ENCODE results near the gene DNAJC8.

DNAJC8 gene

DNA sequence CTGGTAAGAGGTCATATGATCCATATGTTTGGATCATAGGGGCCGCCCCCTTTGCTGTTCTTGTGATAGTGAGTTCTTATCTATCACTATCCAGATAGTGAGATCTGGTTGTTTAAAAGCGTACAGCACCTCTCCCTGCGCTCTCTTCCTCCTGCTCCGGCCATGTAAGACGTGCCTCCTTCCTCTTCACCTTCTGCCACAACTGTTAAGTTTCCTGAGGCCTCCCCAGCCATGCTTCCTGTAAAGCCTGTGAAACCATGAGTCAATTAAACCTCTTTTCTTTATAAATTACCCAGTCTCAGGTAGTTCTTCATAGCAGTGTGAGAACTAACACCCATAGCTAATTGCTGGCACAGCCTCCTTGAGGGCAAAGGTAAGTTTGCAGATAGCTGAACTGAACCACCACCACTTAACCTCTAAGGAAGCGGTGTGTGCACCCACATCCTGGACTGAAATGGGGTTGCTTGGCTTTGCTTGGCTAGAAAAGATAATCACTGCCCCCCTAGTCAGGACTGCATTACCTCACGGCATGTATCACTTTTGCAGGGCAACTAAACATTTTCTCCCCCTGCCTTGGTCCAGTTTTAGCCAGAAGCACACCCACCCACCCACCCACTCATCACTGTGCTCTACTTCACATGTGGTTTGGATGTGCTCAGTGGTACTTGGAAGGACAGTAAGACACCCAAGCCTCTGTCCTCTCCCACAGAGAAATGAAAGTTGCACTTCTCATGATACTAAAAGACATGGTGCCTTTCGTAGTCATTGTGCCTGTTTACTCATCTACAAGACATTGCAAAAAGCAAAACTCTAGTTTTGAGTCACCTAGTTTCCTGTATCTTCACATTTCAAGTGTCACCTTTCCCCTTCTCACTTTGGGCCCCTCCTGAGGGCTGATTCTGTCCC lies 33.2 kb downstream of the DNAJC8 start:
- FAIRE-seq: no peak

DNA sequence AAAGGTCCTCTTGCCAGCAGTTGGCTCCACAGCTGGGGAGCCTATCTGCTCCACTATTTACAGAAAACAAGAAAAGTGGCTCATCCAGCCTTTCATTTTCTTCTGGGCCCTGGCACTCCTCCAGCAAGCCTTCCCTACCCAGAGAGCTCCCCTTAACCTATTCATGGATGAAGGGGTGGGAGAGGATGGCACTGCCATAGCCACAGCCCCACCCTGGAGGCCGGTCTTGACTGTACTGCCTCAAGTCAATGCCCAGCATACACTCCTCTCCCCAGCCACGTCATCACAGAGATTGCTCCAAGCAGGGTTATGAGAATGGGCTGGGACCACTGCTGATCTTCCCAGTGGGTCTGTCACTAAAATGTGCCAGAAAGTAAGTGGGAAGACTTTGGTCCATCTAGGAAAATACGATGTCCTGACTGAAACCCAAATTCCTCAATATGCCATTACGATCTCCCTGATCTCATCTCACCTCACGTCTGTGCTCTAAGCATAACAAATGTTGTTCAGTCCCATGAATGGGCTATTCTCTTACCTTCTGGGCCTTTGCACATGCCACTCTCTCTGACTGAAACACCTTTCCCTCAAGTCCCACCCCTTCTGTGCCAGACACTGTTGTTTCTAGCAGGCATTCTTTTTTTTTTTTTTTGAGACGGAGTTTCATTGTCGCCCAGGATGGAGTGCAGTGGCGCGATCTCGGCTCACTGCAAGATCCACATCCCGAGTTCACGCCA lies 35.0 kb downstream of the DNAJC8 start:
- FAIRE-seq: no peak

DNA sequence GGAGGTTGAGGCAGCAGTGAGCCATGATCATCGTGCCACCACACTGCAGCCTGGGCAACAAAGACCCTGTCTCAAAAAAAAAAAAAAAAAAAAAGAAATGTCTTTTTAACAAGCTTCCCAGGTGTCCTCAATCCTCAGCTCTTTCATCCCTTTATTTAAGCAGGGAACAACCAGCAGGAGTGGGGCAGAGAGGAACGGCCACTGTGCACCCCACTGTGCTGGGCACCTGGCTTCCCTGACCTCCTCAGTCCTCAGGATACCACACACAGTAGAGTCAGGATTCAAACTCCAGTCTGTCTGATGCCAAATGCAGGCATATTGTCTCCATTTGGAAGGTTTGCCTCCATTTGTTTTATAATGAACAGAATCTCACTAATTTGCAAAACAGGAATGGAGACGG lies 36.5 kb downstream of the DNAJC8 start:
- FAIRE-seq: no peak

DNA sequence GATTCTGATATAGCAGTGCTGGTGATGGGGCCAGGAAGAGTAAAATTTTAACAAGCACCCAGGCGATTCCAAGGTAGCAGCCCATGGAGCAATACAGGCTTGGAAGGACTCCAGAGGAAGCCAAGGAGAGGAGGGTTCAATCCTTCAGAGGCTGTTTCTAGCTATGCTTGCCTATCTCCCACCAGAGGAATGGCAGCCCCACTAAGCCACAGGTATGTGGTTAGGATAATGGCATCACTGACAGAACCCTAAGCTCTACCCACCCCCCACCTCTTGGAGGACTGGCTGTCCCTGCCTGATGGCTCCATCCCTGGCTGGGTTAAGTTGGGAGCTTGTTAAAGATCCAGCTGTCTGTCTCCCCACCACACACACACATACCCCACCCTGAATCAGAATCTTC lies 37.0 kb downstream of the DNAJC8 start:
- FAIRE-seq: no peak

DNA sequence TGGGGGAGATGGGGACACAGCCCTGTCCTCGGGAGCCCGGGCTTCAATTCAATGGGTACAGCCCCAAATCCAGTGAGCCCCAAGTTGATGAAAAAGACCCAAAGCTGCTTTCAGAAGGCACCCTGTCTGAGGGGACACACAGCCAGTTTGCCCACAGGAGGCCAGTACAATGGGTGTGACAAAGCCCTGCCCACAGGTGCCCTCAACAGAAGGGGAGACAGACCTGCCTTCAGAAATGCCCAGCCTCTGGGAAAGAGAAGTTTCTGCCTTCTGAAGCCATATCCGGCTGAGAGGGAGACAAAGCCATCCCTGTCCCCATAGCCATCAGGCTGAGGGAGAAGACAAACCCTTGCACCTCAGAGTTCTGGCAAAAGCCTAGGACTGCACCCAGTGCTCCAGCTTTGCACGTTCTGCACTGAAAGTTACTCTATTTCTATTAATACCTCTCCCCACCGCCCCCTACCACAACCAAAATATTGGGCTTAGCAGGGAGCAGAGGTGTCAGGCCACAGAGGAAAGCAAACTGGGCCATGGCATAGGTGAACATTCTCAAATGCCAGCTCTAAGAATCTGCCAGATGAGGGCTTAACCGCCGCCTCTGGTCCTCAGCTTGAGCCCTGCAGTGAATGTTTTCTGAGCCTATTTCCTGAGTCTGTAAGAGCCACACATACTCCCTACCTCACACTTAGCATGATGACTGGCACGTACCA lies 38.3 kb downstream of the DNAJC8 start:
- FAIRE-seq: no peak

DNA sequence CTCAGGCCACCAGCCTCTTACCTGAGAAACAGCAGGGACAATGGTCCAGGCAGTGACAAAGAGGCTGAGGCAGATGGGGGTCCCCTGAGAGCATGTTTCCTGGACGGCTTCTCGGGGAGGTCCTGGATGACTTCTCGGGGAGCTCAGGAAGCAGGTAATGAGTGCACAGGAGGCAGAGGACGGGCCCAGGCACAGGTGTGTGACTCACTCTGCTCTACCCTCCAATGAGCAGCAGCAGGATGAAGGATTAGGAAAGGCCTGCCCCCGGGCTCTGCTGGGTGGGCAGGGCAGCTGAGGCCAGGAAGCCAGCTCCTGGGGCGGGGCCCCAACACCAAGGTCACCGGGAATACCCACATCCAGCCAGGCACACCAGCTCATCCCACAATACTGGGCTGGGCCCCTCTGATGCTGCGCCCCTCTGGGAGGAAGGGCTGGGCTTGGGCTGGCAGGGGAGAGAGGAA lies 39.1 kb downstream of the DNAJC8 start:
- no peak for FAIRE-seq

DNA sequence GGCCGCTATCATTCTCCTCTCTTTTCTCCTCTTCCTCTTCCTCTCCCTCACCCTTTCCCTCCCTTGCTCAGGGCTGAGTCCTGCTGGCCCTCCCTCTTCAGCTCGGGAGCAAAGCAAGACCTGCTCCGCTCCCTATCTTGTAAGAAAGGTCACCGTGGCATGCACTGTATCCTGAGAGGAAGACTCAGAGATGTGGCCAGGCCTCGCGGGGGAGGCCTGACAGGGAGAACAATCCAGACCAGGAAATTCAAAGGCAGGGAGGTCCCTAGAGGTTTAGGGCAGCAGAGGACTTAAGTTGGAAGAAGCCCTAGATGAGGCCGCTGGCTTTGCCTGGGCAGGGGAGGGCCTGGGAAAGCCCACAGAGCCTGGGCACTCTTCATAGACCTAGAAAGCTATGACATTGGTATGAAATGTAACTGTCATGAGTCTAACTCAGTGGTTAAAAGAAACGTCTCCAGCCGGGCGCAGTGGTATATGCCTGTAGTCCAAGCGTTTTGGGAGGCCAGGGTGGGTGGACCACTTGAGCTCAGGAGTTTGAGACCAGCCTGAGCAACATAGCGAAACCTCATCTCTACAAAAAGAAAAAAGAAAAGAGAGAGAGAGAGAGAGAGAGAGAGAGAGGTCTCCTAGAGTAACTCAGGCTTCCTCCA lies 41.7 kb downstream of the DNAJC8 start:
- no peak for FAIRE-seq

DNA sequence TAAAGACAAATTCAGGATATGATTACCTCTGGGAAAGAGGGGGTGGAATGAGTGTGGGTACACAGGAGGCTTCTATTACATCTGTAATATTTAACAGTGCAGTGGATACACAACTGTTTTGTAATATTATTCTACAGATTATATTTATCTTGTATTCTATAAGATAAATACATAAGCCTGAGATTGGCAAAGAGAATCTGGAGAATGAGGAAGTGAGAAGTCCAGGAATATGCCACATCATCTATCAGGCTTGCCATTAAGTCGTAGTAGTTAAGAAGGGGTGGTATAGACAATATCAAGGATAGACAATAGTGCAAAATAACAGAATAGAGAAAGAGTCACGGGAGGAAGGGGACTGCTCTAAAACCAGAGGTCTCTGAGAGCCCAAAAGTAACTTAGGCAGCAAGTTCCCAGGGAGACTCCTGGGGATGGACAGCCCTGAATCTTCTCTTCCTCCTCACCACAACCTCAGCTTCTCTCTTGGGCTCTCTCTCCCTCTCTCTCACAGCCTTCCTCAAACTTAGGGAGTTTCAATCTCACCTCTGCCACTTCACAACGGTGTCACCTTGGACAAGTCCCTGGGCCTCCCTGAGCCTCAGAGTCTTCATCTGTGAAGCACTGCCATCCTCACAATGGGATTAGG lies 42.4 kb downstream of the DNAJC8 start:
- no peak for FAIRE-seq

DNA sequence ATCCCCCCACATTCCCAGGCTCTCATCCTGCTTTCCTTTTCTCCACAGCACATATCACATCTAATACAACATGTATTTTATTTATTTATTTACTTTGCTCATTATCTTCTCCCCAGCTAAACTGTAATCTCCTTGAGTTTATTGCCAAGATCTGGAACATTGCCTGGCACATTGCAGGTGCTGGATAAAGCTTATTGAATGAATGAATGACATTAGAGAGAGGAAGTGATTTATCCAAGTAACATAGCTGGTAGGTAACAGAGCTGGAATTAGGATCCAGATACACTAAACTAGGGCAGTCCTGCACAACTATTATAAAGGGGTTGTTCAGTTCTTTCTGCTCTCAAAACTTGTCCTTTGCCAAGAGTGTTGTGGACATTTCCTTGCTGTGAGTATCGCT lies 47.8 kb downstream of the DNAJC8 start:
- FAIRE-seq: no peak

DNA sequence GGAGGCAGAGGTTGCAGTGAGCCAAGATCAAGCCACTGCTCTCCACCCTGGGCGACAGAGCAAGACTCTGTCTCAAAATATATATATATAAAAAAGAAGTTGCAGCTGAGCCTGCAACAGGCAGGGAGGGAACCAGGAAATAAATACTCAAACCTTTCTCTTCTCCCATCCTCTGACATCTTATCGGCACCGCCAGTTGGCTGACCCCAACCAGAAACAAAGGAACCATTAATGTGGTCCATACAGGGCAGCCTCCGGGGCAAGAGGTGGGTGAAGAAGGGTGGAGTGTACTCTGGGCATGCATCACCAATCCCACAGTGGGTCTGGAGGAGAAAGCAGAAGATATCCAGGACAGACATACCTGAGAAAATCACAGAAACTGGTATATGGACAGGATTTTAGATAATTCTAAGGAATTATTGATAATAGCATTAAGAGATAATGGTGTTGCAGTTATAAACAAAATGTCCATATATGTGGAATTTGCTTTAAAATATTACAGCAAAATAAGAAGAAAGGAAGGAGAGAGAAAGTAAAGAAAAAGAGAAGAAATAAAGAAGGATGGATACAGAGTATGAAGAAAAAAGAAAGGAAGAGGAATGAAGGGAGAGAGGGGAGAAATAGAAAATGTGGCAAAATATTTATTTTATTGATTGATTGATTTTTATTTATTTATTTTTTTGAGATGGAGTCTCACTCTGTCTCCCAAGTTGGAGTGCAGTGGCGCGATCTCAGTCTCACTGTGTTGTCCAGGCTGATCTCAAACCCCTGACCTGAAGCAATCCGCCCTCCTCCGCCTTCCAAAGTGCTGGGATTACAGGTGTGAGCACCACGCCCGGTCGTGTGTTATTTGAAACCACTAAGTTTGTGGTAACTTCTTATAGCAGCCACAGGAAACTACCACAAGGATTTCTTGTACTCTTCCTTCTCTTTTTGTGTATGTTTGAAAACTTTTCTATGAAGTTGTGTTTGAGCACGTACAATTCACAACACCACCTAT lies 52.2 kb downstream of the DNAJC8 start:
- no peak for FAIRE-seq

DNA sequence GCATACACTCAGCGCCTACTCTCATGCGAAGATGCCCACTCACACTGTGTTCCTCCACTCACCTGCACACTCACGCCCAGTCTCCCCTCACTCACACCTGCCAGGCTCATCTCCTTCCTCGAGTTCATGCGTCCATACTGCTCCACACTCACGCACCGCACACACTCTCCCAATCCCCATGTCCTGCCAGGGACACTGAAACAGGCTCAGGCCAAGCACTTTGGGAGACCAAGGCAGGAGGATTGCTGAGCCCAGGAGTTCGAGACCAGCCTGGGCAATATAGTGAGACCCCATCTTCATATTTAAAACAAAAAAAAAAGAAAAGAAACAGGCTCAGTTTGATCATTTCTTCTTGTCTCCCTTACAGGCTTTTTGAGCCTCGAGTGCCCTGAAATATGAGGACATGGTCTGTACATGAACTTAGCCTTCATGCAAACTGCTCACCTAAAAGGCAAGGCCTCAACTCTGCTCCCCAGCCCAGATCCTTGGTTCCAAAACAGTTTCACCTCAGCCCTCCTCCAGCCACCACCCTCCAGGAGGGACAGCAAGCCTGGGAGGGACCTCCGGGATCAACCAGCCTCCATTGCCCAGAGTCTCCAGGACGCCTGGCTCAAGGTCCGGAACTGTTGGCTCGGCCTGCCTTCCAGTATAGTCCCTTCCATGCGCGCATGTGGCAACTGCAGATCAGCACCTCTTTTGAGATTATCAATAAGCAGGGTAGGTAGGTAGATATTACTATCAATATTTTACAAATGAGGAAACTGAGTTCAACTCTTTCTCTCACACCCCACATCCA lies 53.9 kb downstream of the DNAJC8 start:
- no peak for FAIRE-seq

DNA sequence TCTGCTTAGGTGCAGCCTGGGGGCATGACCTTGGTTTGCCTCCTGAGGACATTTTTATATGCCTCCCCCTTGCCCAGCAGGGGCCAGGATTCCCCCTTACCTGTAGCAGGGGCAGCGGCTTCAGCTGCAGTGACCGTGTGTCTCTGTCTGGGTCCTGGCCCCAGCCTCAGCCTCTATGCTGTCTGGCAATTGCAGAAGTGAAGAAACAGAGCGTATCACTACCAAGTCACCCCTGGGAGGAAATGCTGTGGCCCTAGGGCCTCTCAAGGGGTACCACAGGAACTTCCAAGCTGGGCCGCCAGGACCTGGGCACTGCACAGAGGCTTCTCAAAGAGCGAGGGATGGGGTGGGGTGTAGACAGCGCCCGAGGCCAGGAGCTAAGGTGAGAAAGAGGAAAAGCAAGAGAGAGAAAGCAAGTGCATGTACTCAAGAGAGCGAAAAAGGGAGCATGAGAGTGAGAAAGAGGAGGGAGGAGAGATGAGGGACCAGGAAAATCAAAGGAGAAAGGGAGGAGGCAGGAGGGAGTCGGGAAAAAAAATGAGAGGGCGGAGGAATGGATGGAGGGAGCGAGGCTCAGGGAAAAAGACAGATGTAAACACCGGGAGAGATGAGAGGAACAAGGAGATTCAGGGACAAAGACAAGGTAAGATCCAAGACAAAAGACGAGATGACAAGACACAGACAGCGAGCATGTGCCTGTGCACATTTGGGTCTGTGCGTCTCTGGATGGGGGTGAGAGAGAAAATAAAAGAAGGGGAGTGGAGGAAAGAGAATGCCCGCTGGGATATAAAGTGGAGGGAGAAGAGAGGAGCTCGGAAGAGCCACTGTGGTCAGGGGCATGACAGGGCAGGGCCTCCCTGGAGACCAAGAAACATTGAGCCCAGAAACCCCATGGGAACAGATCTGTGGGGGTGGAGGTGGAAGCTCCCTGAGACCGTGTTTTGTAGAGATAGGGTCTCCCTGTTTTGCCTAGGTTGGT lies 56.0 kb downstream of the DNAJC8 start, which contains the start of gene PTAFR:
TSS of gene PTAFR (minus strand) at position 199 of the 979 bp plus-strand sequence. CDS start 25,669 bp downstream, outside the sequence.
- FAIRE-seq: no peak

DNA sequence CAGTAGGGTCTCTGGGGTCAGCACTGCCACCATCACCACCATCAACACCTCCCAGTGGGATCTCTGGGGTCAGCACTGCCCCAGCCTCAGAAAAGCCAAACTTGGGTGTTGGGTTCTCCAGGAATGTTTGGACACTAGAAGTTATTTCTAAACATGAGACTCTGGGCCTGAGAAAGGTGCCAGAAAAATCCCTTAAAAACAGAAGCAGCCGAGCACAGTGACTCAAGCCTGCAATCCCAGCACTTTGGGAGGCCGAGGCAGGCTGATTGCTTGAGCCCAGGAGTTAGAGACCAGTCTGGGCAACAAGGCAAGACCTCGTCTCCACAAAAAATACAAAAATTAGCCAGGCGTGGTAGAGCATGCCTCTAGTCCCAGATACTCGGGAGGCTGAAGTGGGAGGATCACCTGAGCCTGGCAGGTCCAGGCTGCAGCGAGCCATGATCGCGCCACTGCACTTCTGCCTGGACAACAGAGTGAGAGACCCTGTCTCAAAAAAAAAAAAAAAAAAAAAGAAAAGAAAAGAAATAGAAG lies 56.8 kb downstream of the DNAJC8 start:
- no peak for FAIRE-seq

DNA sequence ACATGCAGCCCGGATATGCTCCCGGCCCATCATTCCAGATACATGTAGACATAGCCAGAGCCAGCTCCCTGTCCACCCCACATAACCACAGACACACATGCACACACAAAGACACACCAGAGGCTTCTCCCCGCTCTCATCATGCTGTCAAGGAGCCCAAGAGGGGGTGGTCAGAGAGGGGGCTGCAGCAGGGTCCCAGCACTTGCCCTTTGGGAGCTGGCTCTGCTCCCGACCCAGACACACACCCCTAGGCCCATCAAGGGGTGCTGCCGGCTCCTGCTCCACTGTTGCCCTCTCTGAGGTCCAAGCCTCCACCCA lies 58.9 kb downstream of the DNAJC8 start:
- FAIRE-seq: no peak

DNA sequence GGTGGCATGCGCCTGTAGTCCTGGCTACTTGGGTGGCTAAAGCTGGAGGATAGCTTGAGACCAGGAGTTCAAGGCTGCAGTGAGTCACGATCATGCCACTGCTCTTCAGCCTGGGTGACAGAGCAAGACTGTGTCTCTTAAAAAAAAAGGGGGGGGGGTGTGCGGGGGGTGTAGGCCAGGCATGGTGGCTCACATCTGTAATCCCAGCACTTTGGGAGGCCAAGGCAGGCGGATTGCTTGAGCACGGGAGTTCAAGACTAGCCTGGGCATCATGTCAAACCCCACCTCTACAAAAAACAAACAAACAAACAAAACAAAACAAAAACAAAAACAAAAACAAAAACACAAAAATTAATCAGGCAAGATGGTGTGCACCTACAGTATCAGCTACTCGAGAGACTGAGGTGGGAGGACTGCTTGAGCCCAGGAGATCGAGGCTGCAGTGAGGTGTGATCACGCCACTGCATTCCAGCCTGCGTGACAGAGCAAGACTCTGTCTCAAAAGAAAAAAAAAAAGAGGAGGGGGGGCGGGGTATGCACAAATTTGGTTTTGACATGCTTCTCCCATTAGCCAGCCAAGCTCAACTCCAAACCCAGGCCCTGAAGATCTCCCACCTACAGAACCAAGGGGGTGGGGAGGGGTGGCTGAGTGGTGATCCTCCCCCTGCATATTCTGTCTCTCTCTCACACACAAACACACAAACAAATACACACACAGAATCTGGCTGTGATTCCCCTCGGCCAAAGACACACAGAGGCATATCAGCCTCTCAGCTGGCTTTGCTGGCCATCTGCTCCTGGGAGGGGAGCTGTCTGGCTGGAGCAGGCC lies 59.5 kb downstream of the DNAJC8 start:
- FAIRE-seq: no peak

DNA sequence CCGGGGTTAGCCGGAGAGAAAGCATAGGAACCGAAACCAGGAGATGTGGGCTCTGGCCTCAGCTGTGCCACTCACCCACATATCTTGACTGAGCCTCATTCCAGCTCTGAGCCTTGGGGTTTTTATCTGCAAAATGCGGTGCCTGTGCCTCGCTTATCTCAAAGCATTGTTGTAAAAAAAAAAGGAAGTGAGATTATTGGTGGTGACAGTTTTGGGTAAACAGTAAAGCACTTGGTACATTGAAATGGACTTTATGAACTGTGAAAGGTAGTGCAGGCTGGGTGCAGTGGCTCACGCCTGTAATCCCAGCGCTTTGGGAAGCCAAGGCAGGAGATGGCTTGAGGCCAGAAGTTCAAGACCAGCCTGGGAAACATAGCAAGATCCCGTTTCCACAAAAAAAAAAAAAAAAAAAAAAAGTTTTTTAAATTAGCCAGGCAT lies 60.1 kb downstream of the DNAJC8 start:
- no peak for FAIRE-seq

DNA sequence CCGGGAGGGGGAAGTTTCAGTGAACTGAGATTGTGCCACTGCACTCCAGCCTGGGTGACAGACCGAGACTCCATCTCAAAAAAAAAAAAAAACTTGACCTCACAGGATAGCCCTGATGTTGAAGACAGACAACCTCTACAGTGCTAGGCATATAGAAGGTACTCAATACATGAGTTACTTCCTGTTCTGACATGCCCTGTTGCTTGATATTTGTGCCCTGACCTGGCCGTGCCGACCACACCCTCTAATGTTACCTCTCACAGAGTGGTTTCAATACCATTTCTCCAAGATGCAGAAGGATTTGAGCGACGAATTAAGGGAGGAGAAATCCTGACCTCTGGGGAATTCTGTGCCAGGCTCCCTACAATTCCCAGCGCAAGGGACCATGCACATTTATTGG lies 61.6 kb downstream of the DNAJC8 start:
- FAIRE-seq: no peak
